ENCODE results near the gene CLINT1.

GRCh38 chr5:157835041-157835440, 23.9 kb downstream of the CLINT1 start:
- TF ChIP-seq CTCF (conservative IDR thresholded peaks at IDR 0.05) (no peak), ZFX (IDR thresholded peaks at IDR 0.05) (no peak)

Data from C4-2B (cell line).